Measurements from ENCODE around the gene DCLRE1B. TPM values are rescaled to one million over a fixed set of nuclear protein-coding genes. Genes with fewer than 3 reads are reported as not detected.

The DCLRE1B gene
- total RNA-seq, result 3.1 and 3.8 TPM in 2 replicates

GRCh38 chr1:113904674-113905434 is at the start of gene DCLRE1B, which contains the start of gene AP4B1:
DCLRE1B (plus strand) TSS chr1:113905326; CDS start chr1:113905587, 261 bp downstream.
AP4B1 (minus strand) TSS chr1:113904799; CDS start chr1:113904717, 82 bp downstream.

DNA sequence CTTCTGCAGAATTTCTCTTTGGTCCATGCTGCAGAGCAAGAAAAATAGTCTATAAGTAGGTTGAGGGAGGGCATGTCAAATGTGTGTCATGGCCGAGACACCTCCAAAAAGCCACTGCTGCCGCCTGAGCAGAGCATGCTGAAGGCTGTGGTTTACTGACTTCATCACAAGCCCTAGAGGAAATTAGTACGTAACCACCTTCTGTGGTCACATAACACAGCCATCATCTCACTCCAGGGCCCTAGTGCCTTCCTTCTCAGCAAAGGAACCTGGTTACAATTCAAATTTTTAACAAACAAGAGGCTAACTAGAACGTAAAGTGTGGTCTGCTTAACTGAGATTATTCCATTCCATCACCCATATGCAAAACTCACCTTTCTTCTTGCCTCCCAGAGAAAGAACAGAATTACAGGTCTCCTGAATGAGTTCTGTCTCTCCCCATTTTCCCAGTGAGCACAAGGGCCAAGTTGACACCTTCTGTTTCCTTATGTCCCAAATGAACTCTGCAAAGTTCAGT is 33.5 kb upstream of the DCLRE1B start, which contains the start of gene PTPN22:
Gene PTPN22 (minus strand): TSS at position 116 of the 517 bp plus-strand sequence.

DNA sequence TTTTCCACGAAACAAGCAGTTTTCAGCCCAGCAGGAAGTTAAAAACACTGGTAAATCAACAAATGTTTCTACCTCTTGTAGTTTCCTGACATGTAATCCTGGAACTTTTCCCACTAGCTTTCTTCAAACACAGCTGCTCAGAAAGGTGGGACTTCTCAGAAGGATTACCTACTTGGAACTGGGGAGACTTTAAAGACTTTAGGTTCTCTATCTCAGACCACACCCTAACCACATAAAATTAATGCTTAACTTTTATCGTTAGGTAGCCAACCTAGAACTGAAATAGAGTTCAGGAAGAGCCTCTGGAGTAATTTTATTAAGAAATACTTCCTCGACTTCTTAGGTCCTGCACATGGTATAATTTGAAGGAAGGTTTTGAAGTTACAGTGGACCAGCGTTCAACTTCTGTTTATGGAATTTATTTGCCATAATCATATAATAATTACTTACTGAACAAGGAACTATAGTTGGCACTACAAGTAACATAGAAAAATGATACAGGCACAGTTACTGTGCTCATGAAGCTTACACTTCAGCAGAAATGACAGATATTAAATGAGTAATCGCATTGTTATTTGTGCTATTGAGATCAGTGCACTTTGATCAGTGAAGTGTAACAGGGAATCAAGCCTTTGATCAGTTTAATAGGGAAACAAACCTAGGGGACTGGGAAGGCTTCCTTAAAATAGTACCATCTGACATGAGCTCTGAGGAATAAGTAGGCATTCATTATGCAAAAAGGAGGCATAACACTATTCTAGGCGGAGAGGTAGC is 17.5 kb upstream of the DCLRE1B start, which contains the start of gene BCL2L15:
Gene BCL2L15 (minus strand): TSS at position 180 of the 774 bp plus-strand sequence. CDS start 206 bp downstream, outside the sequence.

DNA sequence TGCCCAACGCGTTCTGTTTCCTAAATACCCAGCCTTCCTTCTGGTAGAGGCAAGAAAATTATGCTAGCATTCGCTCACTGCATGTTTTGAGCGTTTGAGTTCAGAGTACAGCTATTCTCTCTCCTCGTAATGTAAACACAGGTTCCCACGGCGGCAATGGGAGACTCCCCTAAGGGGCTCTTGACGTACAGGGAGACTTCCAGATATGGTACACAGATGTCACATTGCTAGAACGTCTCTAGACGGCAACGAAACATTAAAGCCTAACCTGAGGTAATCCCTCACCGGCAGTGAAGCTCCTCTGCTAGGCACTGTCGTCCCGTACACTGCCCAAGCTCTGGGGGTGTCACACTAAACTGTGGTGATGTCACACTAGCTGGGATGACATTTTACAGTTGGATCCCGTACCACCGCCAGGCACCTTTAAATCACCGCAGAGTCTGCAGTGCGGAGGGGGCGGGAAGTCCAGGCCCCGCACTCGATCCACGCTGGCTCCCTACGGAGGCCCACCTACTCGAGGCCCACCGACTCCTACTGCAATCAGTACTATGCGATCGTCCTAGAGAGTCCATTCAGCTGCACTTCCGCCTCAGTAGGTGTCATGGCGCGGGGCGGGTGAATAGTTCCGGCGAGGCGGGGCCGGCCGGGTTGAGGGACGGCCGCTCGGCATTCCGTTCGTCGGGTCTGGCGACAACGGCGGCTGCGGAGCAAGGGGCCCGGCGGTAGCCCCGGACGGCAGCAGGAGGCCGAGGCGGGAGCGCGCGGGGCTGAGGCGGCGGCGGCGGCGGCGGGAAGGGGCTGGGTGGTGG is 24.0 kb downstream of the DCLRE1B start, which contains the start of gene HIPK1:
Gene HIPK1 (plus strand): TSS at position 384 of the 809 bp plus-strand sequence.

Other genes with a start within 250 kb of the DCLRE1B start
- 22.0 and 40.8 TPM in 2 replicates for gene PHTF1, start 145.8 kb upstream of the DCLRE1B start, total RNA-seq
- 12.1 and 15.3 TPM in 2 replicates for gene RSBN1, start 92.8 kb upstream of the DCLRE1B start, total RNA-seq
- gene PTPN22, start 33.6 kb upstream of the DCLRE1B start, total RNA-seq, result not detected in 2 replicates
- 0.11 and 0.39 TPM in 2 replicates for gene BCL2L15, start 17.7 kb upstream of the DCLRE1B start, total RNA-seq
- gene AP4B1, start 527 bp upstream of the DCLRE1B start, total RNA-seq, result 8.1 and 10.6 TPM in 2 replicates
- 17.7 and 32.0 TPM in 2 replicates for gene HIPK1, start 24.0 kb downstream of the DCLRE1B start, total RNA-seq
- 670 and 834 TPM in 2 replicates for gene OLFML3, start 74.1 kb downstream of the DCLRE1B start, total RNA-seq
- 13.0 and 22.4 TPM in 2 replicates for gene SYT6, start 248.5 kb downstream of the DCLRE1B start, total RNA-seq

Data from placental epithelial cell (primary cell).